Ectodermal cell (in vitro differentiated cells): ENCODE data around the gene MAN1C1.

ENCODE experiments used
- H3K27ac ChIP-seq: 2 replicates; pipeline ENCODE4 v1.7.0; 2013; ENCODE audit warnings: mild to moderate bottlenecking, low read depth, low read length; ENCODE audit not compliant: insufficient read depth, poor library complexity, severe bottlenecking
- H3K27me3 ChIP-seq: 2 replicates; pipeline ENCODE4 v1.7.0; 2013; ENCODE audit warnings: mild to moderate bottlenecking, low read length; ENCODE audit not compliant: insufficient read depth, control insufficient read depth, poor library complexity, severe bottlenecking
- H3K36me3 ChIP-seq: one replicate; pipeline ENCODE4 v1.7.0; 2013; ENCODE audit warnings: low read length; ENCODE audit not compliant: control insufficient read depth, insufficient read depth
- H3K4me1 ChIP-seq: one replicate; pipeline ENCODE4 v1.7.0; 2013; ENCODE audit warnings: low read length; ENCODE audit not compliant: control insufficient read depth, insufficient read depth
- H3K4me3 ChIP-seq: 2 replicates; pipeline ENCODE4 v1.7.0; 2013; ENCODE audit warnings: low read depth, low read length, control low read depth; ENCODE audit not compliant: insufficient read depth
- H3K9me3 ChIP-seq: 2 replicates; pipeline ENCODE4 v1.7.0; 2013; ENCODE audit warnings: mild to moderate bottlenecking, low read length, moderate library complexity; ENCODE audit not compliant: control insufficient read depth
- WGBS, 2 experiments: methylation state at CpG; one replicate each; pipeline ENCODE4 v1.1.7; 2013; ENCODE audit warnings: missing lambda C conversion rate in 2 of 2; 5-methylcytosine and 5-hydroxymethylcytosine counted together

Gene MAN1C1

GRCh38 chr1:25826571-25826970, 210.0 kb downstream of the MAN1C1 start:
- Histone ChIP-seq H3K27ac (no peak overlapping the region), H3K4me3 (no peak overlapping the region), H3K9me3 (no peaks in the 10 kb centered on the region), H3K36me3 (peaks cover 18% of the 10 kb centered on the region), H3K27me3 (peaks cover 5% of the 10 kb centered on the region), H3K4me1 (peaks cover under 1% of the 10 kb centered on the region)
- 94 to 96% methylated on average over 10 of the region's 10 CpGs for WGBS, 2 experiments

- H3K27ac ChIP-seq = no peak overlapping the region
- WGBS, 2 experiments = 85 to 87% methylated on average over 3 of the region's 3 CpGs
- H3K27me3 ChIP-seq = no peaks in the 10 kb centered on the region
- peaks cover 32% of the 10 kb centered on the region for H3K36me3 ChIP-seq
- no peak overlapping the region for H3K4me3 ChIP-seq
- H3K4me1 ChIP-seq = no peaks in the 10 kb centered on the region
- no peaks in the 10 kb centered on the region for H3K9me3 ChIP-seq
Observed at GRCh38 chr1:25828491-25828890, 211.9 kb downstream of the MAN1C1 start.

- Histone ChIP-seq H3K9me3 (no peaks in the 10 kb centered on the region), H3K27me3 (no peaks in the 10 kb centered on the region), H3K36me3 (peaks cover 37% of the 10 kb centered on the region), H3K4me1 (no peaks in the 10 kb centered on the region), H3K4me3 (no peak overlapping the region), H3K27ac (no peak overlapping the region)
- WGBS, 2 experiments = 77 to 91% methylated on average over 1 of the region's 1 CpG
Observed at GRCh38 chr1:25829046-25829445, 212.5 kb downstream of the MAN1C1 start.

- WGBS, 2 experiments = 91 to 93% methylated on average over 5 of the region's 5 CpGs
- peaks cover 37% of the 10 kb centered on the region for H3K36me3 ChIP-seq
- no peak overlapping the region for H3K4me3 ChIP-seq
- H3K4me1 ChIP-seq = no peaks in the 10 kb centered on the region
- H3K27me3 ChIP-seq = no peaks in the 10 kb centered on the region
- H3K9me3 ChIP-seq = no peaks in the 10 kb centered on the region
- no peak overlapping the region for H3K27ac ChIP-seq
Observed at GRCh38 chr1:25831569-25832196, 215.1 kb downstream of the MAN1C1 start.

- no peaks in the 10 kb centered on the region for H3K4me1 ChIP-seq
- peaks cover 34% of the 10 kb centered on the region for H3K36me3 ChIP-seq
- H3K9me3 ChIP-seq = no peaks in the 10 kb centered on the region
- 93 to 98% methylated on average over 6 of the region's 6 CpGs for WGBS, 2 experiments
- H3K27ac ChIP-seq = no peak overlapping the region
- no peaks in the 10 kb centered on the region for H3K27me3 ChIP-seq
- no peak overlapping the region for H3K4me3 ChIP-seq
Observed at GRCh38 chr1:25832336-25833037, 215.9 kb downstream of the MAN1C1 start.

- 95 to 96% methylated on average over 5 of the region's 5 CpGs for WGBS, 2 experiments
- Histone ChIP-seq H3K27me3 (no peaks in the 10 kb centered on the region), H3K36me3 (peaks cover 30% of the 10 kb centered on the region), H3K27ac (no peak overlapping the region), H3K4me1 (no peaks in the 10 kb centered on the region), H3K9me3 (no peaks in the 10 kb centered on the region), H3K4me3 (no peak overlapping the region)
Observed at GRCh38 chr1:25833158-25833557, 216.6 kb downstream of the MAN1C1 start.
